ENCODE results near the gene UBAP1L.
A peak's percentile ranks its signal among the peaks of the same experiment; 100 is the strongest.

The UBAP1L gene

GRCh38 chr15:65062061-65062460, 52.9 kb downstream of the UBAP1L start:
- DNase-seq: no peak

GRCh38 chr15:65060641-65061397, 54.2 kb downstream of the UBAP1L start:
- no peak for DNase-seq

- DNase-seq: no peak
Measured at GRCh38 chr15:65059931-65060596, 54.9 kb downstream of the UBAP1L start.

- no peak for DNase-seq
Measured at GRCh38 chr15:65059369-65059750, 55.6 kb downstream of the UBAP1L start.

GRCh38 chr15:65058394-65059368, 56.3 kb downstream of the UBAP1L start:
- DNase-seq: no peak

GRCh38 chr15:65057549-65057940, 57.5 kb downstream of the UBAP1L start:
- DNase-seq: no peak

- DNase-seq: no peak
Measured at GRCh38 chr15:65056868-65057548, 58.0 kb downstream of the UBAP1L start.

- no peak for DNase-seq
Measured at GRCh38 chr15:65056106-65056505, 58.9 kb downstream of the UBAP1L start.

GRCh38 chr15:65055201-65055870, 59.7 kb downstream of the UBAP1L start:
- no peak for DNase-seq

GRCh38 chr15:65054333-65055200, 60.4 kb downstream of the UBAP1L start:
- peak; percentile 82 for DNase-seq

- no peak for DNase-seq
Measured at GRCh38 chr15:65052956-65053355, 62.0 kb downstream of the UBAP1L start.

GRCh38 chr15:65051266-65051665, 63.7 kb downstream of the UBAP1L start:
- no peak for DNase-seq

GRCh38 chr15:65050270-65050669, 64.7 kb downstream of the UBAP1L start:
- no peak for DNase-seq

GRCh38 chr15:65049418-65049840, 65.6 kb downstream of the UBAP1L start:
- peak; percentile 95 for DNase-seq

GRCh38 chr15:65048241-65048640, 66.8 kb downstream of the UBAP1L start:
- no peak for DNase-seq

GRCh38 chr15:65044724-65045481, 70.1 kb downstream of the UBAP1L start, which contains the start of gene SLC51B:
TSS of gene SLC51B (plus strand) at chr15:65045387. CDS start at chr15:65050005, 4,618 bp downstream.
- no peak for DNase-seq

GRCh38 chr15:65044218-65044617, 70.8 kb downstream of the UBAP1L start:
- DNase-seq: peak; percentile 52

GRCh38 chr15:65042776-65043327, 72.1 kb downstream of the UBAP1L start:
- DNase-seq: no peak
